Heart left ventricle (tissue), 13 donors: ENCODE results near the gene UNC13B.

Experiments used
- POLR2A ChIP-seq, 2 donors: fragments of 450-650 bp; IDR thresholded peaks; one replicate each; pipeline ENCODE4 v1.6.1; 2017; ENCODE audit warnings: antibody characterized with exemption in 2 of 2, mild to moderate bottlenecking in 2 of 2, moderate library complexity in 2 of 2
- TF ChIP-seq, protein P1 (sequence below), 12 donors: fragments of 200-600 bp; sonication (generic) in 4 of 12; IDR thresholded peaks; one replicate each; pipeline versions ENCODE4 v1.5.0 to v1.8.0; 2018 to 2022; ENCODE audit warnings: antibody characterized with exemption in 12 of 12, mild to moderate bottlenecking in 5 of 12
- donor health status: ischemic (EF 13 %, LVEDD 7.1; RV severe dilation, severe dysfunction).
- donor health status: DM: no; HTN: yes; CAD: no.
- donor health status: DM: no; HTN: no; CAD: no.
- donor health status: ischemic (EF 25% LVEDD 6.9; RV normal size, moderate dysfunction).
- donor health status: ischemic (EF 25% LVEDD 5.7; RV mildly dilated, moderate dysfunction).
- donor health status: ischemic (EF 35%, LVEDD 5.7; RV mildly dilated, moderate dysfunction).
- donor health status: nonischemic (EF 11% LVEDD 7.7; RV severe dilation, severe dysfunction).
- donor health status: DM: yes; HTN: yes; CAD: no.
- donor health status: PGD.
- donor health status: ischemic (EF 29% LVEDD 5.4; RV normal size, mild dysfunction).
- donor health status: nonischemic (EF 23%, LVEDD 6.1; RV moderate dilation, normal function).

DNA sequence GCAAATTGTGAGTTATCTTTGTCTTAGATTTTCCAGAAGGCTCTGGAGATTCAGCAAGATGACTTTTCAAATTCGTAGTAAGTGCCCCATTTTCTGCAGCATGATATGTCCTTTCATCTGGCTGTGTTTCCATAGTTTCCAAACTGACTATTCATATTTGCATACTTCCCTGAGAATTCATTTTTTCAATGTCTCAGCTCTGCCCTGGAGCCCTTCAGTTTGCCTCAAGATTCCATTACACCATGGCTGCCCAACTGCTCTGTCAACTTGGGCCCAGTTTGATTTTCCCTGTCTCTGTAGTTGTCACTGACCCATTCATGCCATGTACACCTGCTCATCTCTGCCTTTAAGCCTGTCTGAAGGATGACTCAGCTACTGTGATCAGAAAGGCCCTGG, 233.9 kb downstream of the UNC13B start:
- TF ChIP-seq POLR2A (IDR thresholded peaks at IDR 0.05) = no peak
- TF ChIP-seq, protein P1, sequence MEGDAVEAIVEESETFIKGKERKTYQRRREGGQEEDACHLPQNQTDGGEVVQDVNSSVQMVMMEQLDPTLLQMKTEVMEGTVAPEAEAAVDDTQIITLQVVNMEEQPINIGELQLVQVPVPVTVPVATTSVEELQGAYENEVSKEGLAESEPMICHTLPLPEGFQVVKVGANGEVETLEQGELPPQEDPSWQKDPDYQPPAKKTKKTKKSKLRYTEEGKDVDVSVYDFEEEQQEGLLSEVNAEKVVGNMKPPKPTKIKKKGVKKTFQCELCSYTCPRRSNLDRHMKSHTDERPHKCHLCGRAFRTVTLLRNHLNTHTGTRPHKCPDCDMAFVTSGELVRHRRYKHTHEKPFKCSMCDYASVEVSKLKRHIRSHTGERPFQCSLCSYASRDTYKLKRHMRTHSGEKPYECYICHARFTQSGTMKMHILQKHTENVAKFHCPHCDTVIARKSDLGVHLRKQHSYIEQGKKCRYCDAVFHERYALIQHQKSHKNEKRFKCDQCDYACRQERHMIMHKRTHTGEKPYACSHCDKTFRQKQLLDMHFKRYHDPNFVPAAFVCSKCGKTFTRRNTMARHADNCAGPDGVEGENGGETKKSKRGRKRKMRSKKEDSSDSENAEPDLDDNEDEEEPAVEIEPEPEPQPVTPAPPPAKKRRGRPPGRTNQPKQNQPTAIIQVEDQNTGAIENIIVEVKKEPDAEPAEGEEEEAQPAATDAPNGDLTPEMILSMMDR (IDR thresholded peaks at IDR 0.05) = no peak
